GM18858 (cell line): Measurements from ENCODE around the gene PHF5A.
"Not testable (repeated sequence)": the region's sequence is repeated elsewhere in the genome, so short reads cannot be mapped to it uniquely, and the experiment has no call there.

Source experiments
- ATAC-seq: cut with Tn5 transposase; IDR thresholded peaks from one replicate; pipeline ENCODE4 v1.9.1; 2021; ENCODE audit not compliant: unreplicated experiment

Gene PHF5A

DNA sequence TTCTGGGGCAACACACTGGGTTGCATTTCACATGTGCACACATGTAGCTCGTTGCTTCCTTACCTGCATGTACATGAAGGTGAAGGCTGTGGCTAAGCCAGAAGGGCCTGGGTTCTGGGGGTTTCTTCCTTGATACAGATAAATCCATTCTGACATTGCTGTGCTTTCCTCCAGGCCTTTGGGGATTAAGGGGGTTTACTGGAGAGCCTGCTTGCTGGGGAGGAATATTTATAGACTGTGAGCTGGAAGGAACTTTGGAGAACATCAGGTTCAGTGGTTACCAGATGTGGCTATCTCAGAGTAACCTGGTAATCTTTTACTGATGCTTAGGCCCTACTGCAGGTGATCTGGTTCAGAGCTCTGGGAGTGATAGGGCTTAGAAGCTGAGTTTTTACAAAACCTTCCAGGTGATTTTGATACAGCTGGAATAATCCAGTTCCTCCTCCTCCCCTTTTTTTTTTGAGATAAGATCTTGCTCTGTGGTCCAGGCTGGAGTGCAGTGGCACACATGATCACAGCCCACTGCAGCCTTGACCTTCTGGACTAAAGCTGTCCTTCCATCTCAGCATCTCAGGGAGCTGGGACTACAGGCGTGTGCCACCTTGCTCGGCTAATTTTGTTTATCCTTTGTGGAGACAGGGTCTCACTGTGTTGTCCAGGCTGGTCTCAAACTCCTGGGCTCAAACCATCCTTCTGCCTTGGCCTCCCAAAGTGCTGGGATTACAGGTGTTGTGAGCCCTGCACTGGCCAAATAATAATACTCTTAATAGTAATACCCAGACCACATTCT lies 20.3 kb upstream of the PHF5A start:
- no peak for ATAC-seq

DNA sequence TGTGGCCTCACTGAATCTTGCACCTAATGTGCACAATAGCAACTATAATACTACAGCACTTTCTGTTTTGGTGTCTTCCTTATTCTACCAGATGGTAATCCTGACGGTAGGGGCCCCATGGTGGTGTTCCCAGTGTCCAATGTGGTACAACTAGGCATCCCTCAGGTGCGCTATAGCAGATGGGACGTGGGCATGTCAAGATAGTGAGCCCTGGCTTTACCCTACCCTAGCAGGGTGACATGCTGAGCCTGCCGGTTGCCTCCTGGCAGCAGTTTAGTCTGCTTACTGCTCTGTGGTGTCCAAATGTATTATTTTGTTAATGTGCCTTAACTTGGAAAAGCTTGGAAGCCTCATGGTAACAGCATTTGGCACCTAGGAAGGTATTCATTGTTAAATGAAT lies 19.6 kb upstream of the PHF5A start:
- no peak for ATAC-seq

DNA sequence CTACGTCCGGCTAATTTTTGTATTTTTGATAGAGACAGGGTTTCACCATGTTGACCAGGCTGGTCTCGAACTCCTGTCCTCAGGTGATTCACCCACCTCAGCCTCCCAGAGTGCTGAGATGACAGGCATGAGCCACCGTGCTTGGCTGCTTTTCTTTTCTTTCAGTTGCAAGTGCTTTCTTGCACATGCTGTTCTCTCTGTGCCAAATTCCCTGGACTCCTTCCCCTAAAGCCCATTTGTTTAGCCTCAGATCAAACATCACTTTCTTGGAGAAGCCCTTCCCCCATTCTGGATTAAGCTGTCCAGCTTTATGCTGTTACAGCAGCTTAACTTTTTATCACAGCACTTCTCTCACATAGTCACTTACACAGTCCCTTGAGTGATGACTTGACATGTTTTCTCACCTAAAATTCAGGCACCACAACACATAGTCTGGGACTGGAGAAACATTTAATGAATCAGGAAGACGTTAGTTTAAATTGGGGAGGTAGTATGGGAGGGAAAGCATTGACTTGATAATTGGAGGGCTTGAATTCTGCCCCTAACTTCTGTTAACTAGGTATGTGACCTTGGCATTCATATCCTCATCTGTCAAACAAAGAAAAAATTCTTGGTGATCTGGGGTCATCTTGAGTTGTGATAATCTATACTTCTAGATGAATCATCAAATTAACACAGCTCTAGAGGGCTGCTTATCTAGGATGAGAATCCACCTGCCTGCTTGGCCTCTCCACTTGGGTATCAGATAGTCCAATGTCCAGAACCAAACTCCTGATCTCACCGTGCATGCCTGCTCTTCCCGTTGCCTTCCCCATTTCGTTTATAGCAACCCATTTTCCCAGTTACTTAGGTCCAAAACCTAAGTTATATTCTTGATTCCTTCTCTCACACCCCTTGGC lies 18.8 kb upstream of the PHF5A start:
- ATAC-seq = no peak

DNA sequence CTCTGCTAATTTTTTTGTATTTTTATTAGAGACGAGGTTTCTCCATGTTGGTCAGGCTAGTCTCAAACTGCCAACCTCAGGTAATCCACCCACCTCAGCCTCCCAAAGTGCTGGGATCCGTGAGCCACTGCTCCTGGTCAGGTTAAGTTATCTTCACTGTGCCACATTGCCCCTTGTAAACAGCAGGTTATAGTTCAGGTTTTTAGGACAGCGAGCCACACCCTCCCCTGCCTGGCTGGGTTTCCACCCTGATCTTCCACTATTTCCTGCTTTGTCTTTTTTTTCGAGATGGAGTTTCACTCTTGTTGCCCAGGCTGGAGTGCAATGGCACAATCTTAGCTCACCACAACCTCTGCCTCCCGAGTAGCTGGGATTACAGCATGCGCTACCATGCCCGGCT lies 16.5 kb upstream of the PHF5A start:
- ATAC-seq = no peak

DNA sequence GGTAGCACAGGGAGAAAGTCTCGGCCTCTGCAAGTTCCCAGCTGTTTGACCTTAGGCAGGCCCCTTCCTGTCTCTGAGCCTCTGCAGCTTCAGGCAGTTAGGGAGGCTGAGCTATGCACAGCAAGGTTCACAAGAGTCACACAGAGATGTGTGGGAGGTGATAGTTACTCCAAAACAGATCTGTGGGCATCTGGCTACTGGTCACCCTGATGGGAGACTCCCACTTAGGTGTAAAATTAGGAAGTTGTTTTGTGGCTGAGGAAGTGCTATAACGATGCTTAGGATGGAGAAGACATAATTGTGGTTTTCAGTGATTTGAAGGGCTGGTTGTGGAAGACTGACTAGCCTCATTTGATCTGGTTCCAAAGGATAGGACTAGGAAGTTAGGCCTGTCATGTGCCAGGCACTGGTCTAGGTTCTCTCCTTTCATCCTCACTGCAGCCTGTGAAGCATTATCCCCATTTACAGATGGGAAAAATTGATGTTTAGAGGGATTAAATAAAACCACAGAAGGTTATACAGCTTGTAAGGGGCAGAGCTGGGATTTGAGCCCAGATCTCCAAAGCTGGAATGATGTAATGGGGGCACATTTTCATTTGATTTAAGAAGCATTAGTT lies 13.9 kb upstream of the PHF5A start:
- no peak for ATAC-seq

DNA sequence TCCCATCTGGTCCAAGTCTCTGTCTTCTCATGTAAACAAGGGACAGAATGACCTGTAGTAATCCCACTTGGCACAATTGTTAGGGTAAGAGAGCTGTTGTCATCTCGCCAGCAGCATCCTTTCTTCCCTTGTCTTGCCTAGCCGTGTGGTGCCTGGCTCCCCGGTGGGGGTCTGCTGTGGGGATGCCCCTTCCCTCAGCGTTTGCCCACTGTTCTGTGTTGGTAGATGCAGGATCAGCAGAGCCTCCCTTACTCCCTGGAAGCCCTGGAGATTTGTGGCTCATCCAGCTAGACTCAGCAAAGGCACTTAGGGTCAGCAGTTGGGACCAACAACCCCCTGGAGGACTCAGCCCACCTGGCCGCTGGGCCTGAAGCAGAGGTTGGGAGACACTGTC lies 13.4 kb upstream of the PHF5A start:
- no peak for ATAC-seq

DNA sequence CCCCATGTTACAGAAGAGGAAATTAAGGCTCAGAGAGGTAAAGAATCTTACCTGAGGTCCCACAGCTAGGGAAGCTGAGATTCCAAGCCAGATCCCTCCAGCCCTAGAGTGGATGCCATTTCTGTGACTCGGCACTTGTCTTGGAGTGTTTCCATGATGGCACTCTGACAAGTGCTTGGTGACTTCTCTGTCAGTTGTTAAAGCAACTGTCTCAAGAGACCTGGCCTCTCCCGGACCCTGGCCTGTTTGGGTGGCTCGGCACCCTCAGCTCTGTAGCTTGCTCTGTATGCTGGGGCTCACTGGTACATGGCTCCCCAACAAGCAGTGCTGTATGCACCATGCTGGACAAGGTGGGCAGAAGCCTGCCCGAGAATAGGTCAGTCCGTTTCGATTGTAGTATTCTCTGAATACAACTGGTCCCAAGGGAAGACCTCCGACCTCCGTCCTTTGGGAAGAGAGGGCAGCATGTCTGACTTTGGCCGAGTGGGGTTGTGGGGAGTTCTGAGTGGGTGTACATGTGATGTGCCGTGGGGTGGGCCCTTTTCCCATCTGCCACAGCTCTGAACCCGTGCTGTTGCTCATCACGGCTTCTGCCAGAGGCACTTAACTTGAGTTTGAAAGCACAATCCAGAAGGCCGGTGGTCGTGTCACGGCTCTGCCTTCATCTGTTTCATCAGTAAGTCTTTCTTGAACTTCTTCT lies 12.8 kb upstream of the PHF5A start:
- no peak for ATAC-seq

DNA sequence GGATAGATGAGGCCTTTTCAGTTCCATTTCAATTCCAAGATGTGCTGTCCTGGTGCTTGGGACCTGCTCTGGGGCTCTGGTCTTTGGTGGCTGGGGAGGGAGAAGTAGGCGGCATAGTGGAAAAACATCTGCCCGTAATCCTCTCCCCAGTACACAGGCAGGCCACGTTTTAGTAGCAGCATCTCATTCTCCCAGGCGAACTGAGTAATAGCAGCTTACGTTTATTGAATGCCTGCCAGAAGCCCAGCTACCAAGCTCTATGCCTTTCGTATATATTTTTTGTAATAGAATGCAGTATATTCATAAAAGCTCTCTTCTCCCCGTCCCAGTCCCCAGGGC lies 11.9 kb upstream of the PHF5A start:
- ATAC-seq = no peak

DNA sequence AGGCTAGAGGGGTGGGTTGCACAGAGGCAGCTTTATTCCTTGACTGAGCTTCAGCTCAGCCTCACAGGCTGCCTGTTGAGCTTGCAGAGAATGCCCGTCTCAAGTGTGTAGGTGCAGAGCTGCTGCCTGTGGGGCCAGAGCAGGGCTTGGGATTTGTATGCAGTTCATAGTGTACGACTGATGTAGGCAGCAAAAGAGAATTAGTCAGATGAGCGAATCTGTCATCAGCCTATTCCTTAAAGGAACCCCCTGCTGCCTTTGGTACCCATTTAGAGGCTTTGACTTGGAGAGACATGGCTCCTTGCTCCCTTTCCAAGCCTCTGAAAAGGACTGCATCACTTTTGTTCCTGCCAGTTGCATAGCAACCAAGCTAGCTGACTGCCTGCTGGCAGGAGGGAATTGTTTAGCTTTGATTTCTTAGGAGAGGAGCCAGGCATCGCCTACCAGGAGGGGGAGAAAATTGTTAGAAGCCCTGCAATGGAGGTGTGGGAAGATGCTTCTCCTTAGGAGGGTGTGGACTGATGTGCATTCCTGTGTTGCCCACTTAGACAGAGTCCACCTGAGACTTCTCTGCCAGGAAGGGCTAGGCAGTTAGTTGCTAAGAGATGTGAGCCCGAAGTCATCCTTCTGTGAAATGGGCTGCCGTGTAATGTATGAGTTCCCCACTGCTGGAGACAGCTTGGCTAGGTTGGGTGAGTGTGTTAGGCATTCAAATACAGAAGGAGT lies 11.3 kb upstream of the PHF5A start:
- no peak for ATAC-seq

DNA sequence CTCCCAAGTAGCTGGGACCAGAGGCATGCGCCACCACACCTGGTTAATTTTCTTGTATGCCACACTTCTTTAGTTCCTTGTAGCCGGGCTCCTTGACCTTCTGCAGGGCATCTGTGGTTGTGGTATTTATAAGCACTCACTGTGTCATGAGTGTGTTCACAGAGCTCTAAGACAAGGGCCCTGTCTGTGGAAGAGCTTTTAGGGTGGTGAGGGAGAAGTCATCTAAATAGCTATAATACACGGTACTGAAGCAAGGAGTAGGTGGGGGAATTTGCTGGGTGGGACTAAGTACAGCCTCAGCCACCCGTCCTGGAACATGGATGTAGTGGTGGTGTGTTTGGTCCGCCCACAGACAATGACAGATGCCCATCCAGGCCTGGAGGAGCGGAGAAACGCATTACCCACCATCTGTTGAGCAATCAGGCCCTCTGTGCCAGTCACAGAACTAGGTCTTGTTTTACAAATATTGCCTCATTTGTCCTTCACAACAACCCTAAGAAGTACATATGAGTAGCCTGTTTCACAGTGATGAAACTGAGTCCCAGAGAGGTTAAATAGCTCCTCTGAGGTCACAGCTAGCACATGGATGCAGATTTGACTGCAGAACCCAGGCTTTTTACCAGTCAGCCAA lies 10.5 kb upstream of the PHF5A start:
- no peak for ATAC-seq

DNA sequence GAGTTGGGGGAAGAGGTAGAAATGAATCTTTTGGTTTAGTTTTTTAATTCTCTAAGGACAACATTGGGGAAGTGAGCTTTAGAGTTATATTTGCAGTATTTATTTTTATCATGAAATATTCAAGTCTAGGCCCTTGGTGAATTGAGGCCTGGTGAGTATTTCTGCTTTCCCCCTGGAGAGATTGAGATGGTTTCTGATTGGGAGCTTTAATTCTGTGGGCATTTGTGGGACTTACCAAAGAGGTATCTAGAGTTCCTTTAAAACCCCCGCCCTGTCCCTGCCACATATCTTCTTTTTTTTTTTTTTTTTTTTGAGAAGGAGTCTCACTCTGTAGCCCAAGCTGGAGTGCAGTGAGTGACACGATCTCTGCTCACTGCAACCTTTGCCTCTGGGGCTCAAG lies 10.0 kb upstream of the PHF5A start:
- ATAC-seq = no peak

DNA sequence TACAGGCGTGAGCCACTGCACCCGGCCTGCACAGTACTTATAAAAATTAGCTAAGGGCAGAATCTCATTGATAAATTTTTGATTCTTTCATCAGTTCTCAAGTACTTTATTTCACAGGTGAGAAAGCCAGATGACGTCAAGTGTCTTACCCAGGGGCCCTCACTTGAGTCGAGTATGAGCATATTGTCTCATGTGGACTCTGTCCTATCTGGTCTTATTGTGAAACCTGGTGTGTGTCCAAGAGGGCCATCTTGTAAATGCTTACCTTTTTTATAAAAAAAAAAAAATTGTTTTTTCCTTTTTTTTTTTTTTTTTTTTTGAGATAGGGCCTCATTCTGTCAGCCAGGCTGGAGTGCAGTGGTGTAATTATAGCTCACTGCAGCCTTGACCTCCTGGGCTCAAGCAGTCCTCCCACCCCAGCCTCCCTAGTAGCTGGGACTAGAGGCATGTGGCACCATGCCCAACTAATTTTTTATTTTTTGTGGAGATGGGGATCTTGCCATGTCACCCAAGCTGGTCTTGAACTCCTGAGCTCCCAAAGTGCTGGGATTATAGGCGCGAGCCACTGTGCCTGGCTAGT lies 6.5 kb upstream of the PHF5A start:
- ATAC-seq = no peak

DNA sequence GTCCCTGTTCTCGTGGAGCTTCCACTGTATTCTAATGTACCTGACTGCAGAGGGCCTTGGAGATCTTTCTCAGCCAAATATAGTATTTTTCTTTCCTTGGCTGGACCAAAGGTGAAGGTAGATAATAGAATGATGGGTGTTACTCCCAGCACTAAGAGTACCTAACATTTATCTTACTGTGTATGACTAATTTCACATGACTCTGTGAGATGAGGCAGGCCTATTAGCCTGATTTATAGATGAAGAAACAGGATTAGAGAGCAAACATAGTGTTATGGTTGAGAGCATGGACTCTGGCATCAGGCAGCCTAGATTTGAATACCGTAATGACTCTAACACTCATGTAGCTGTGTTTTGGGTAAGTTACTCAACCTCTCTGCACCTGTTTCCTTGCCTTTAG lies 3.1 kb upstream of the PHF5A start:
- no peak for ATAC-seq

DNA sequence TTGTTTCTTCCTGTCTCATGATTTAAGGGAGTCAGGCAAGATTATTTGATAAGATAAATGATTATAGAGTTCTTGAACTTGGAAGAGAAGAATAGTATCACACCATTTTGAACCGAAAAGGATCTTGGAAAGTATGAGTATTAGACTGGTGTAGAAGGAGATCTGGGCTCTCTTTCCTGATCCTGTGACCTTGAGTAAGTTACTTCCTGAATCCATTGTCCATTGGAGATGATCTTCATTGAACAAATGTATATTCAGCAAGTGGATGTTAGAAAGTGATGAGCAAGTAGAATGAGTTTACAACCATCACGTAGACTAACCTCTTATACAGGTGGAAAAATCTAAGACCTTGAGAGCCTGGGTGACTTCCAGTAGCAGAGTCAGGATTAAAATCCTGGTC lies 2.4 kb upstream of the PHF5A start:
- no peak for ATAC-seq

DNA sequence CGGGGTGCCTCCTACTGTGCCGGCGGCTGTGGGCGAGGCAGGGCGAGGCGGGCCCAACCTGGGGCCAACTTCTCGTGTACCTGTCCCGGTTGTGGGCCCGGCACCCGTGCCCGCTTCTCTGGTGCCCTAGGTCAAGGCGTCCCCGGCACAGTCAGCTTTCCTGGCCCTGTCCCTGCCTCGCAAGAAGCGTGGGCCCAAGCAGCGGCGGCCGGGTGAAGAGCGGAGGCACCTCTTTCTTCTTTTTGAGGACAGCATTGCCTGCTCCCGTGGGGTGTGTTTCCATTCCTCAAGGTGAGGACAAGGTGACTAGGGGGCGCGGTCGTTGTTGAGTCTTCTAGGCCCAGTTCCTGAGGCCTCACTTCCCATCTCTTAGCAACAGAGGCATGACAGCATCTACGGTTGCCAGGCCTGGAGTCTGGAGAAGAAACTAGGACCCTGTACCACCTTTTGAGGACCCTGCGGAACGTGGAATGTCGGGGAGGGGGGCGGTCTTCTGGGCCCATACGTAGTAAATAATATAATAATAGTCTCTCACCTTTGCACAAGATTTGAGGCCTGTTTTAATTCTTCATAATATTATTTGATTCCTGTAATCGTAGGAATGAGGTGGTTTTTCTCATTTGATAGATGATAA lies 843 bp upstream of the PHF5A start:
- ATAC-seq = no peak

DNA sequence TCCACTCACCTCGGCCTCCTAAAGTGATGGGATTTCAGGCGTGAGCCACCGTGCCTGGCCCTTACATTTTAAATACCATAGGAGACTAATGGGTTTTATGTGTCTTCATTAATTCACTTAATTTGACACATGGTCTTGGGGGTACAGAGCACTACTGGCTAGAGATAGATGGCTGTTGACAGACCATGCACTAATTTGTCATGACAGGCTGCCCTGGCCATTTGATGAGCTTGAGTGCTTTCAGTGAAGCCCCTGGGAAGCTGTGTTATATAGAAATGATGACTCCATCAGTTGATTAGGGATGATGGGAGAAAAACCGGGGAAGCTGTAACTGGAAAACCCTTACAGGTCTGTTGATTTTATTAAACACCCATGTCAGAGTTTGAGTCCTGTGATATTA lies 6.6 kb downstream of the PHF5A start:
- no peak for ATAC-seq

DNA sequence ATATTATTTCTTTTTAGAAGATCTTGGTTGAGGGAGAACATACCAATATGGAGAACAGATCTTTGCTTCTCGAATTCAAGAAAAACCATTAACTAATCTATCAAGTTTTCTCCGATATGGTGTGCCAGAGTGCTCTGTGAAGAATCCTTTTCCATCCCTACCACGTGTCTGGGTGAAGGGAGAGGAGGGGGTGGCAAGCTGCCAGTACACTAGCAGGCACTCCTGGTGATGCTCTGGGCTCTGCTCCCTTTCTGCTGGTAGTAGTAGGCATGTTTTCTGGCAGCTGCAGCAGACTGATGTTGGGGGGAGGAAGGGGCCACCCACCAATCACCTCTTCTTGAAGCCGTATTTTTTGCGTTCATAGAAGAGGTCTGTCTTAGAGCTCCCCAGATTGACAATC lies 8.4 kb downstream of the PHF5A start:
- ATAC-seq = not testable (repeated sequence)

DNA sequence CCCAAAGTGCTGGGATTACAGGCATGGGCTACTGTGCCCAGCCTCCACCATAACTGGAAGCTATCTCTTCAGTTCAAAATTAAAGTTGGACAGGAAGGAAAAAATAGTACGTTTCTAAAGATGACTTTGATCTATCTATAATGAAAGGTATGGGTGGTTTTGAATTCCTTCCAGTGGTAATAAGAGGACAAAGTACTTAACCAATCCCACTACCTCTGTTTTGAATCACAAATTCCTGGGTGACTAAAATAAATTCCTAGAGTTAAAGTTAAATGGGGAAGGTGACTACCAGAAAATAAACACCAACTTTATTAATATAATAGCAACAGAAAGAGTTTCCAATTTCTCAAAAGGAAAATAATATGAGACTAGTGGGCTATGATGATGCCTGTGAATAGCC lies 9.1 kb downstream of the PHF5A start:
- no peak for ATAC-seq

DNA sequence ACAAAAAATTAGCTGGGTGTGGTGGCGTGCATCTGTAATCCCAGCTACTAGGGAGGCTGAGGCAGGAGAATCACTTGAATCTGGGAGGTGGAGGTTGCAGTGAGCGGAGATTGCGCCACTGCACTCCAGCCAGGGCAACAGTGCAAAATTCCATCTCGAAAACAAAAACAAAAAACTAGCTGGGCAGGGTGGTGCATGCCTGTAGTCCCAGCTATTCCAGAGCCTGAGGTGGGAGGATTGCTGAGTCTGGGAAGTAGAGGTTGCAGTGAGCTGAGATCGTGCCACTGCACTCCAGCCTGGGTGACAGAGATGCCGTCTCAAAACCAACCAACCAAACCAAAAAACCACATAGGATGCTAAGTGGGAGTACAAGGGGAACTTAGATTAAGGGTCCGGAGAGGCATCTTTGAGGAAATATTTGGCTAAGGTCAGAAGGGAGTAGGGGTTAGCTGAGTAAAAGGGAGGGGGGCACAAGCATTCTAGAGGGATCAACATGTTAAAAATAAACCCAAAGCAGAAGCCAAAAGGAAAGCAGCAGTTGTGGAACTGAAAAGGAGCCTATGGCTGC lies 10.2 kb downstream of the PHF5A start:
- no peak for ATAC-seq
